ENCODE measurements around the gene ETV1. TPM values are rescaled to one million over a fixed set of nuclear protein-coding genes. Genes with fewer than 3 reads are reported as not detected.
"Not testable (repeated sequence)": the region's sequence is repeated elsewhere in the genome, so short reads cannot be mapped to it uniquely, and the experiment has no call there.

Gene ETV1
- total RNA-seq, 1 donor from 2014 or later, result 11.8 TPM

DNA sequence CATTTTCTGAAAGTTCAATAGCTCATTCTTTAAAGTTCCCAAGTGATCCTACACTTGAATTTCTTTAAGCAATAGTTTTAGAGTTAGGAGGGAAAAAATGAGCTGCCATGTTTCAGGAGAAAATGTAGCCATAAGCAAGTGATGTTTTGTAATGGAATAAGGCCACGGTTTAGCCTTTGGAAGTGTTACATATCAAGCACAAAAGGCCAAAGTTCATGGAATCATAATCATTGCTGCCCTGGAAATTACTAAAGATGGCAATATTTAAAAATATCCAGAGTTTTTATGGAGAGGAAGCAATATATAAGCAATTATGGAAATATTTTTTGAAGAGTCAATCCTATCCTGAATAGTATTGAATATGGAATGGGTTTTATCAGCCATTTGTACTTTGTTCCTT lies 68.4 kb downstream of the ETV1 start:
- no peak for DNase-seq

DNA sequence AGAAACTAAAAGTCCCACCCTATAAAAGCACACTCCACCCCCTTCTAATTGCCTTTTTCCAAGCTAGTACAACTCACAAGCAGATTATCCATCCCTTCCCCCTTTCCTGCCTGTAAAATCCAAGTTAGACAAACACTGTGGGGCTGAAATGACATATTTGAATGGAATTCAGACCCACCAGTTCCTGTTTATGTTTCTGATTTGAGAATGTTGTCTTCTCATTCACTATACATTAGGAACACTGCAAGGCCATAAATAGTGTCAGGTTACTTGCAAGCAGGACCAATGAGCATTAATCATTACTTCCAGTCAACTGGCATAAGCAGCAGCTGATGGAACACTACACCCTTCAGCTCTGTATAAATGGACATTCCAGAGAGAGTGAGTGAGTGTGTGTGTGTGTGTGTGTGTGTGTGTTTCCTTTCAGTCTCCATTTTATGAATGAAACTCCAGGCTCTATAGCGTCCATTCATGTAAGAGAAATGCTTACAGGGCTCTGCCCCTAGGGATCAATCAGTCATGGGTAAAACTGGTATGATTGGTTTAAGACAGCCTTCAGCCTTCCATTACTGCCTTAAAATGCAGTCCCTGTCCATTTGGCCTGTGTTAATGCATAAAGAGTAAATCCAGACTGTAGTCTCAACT lies 69.3 kb downstream of the ETV1 start:
- DNase-seq, result peak; percentile 96

GRCh38 chr7:13918333-13918732 lies 71.1 kb downstream of the ETV1 start:
- DNase-seq, result not testable (repeated sequence)

DNA sequence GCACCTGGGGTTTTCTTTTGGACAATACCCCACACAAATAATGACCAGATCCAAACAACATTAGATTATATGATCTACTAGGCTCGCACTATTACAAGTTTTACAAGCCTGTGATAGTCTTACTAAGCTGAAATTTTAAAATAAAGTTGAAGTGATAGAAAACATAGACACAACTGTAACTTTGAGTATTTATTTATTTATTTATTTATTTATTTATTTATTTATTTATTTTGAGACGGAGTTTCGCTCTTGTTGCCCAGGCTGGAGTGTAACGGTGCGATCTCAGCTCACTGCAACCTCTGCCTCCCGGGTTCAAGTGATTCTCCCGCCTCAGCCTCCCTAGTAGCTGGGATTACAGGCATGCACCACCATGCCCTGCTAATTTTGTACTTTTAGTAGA lies 72.4 kb downstream of the ETV1 start:
- not testable (repeated sequence) for DNase-seq

DNA sequence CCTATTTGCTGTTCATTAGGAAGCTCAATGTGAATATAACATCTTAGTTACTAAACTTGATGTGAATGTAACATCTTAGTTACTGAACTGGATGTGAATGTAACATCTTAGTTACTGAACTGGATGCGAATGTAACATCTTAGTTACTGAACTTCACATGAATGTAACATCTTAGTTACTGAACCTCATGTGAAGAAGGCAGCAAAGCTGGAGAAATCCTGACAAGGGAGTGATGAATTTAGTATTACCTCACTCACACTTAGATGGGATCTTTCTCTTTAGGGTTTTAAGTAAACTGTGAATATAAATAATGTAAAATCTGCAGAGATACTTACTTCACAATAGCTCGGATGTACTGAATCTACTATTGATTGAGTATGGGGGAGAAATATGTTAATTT lies 73.6 kb downstream of the ETV1 start:
- DNase-seq, result no peak

DNA sequence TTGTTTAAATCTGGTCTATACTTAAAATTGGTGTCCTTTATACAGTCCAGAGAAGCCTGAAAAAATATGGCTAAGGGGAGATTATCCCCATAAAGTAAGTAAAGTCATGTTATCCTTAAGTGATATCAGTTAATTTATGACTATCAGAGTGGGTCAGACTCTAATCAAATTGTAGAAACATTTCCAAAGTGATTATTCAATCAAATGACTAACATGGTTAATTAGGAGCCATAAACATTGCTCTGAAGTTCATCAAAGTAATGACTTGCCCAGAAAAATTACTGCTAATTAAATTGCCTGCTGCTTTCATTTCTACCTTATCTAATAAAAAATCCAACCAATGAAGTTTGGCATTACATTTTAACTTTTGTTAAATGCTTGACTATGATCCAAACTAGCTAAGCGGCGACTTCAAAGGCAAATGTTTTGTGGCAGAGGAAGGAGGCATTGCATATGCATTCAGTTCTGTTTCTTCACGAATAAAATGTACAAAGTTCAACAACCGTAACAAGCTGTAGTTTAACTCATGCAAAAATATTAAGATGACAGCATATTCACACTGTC lies 76.7 kb downstream of the ETV1 start:
- DNase-seq, result no peak

GRCh38 chr7:13911909-13912308 lies 77.6 kb downstream of the ETV1 start:
- DNase-seq, result peak; percentile 53

DNA sequence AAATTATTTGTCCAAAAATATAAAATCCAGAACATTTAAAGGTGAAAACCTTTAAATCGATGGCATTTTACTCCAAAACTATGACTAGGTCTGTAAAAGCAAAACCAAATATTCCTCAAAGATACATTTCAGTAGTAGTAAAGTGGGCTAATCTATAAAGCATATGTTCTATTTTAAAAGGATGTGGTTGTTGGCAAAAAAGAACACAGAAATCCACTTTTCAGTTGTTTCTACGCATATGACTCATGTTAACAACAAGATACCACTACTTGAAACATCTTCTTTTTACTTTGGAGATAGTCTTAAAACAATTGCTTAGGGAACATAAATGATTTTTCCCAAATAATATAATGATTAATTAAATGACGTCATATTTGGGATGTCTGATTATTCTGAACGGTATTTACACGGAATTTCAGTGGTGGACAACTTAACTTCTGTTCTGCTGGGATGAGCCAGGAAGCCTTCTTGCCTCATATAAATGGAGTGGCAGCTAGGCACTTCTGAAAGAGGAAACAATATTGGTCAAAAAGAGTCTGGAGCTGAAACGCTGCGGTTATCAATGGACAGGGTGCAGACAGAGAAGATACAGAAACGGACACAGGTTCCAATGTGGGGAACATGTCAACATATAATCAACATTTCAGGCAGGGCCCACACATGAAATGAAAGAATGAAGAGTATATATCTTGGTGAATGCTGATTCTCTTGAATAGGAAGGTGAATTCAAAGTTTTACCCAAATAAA lies 78.5 kb downstream of the ETV1 start:
- no peak for DNase-seq

DNA sequence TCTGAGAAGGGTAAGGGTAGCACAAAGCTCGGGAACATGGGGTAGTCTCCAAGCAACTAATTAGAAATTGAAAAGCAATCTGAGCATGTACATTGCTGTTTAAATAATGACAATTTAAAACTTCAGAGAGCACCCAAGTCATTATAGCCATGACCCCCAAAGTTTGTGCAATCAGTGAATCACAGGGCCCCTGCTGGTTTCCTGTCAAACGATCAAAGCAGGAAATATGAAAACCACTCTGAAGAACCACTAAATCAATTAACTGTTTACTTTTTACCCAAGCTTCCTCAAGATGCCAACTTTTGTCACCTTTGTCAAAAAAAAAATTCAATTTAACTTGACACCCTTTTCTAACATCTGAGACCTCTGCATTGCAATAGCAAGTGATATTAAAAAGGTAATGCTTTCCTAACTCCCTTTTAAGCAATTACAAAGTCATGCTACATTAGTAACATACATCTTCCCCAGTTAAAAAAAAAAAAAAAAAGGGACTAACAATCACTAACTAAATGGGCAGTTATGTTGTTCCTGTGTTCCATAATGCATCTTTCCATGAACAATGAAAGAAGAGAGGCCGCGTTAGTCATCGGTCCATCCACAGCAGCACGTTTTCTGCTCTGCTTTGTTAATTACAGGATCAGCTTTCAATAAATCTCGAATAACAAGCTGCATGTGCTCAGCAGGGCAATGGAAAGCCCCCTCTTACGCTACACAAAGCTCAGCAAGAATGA lies 80.6 kb downstream of the ETV1 start:
- DNase-seq, result no peak

DNA sequence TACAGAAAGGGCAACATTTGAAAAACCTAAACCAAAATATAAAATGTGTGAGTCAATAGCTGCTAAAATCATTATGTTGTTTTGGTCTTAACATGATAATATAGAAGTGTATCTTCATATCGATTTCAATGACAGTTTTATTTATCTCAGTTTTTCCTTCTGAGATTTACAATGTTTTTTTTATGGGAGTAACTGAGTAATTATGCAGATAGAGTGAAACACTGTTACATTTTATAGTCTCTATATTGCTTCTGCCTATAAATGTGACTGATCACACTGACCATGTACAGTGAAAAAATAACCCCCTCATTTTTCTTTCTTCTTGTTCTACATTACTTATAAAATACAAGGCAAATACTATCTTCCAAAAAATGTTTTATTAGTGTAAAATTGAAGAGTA lies 81.6 kb downstream of the ETV1 start:
- no peak for DNase-seq

- DNase-seq, result no peak
Observed at GRCh38 chr7:13904689-13905088, 84.8 kb downstream of the ETV1 start.

GRCh38 chr7:13904007-13904406 lies 85.5 kb downstream of the ETV1 start:
- DNase-seq, result no peak

DNA sequence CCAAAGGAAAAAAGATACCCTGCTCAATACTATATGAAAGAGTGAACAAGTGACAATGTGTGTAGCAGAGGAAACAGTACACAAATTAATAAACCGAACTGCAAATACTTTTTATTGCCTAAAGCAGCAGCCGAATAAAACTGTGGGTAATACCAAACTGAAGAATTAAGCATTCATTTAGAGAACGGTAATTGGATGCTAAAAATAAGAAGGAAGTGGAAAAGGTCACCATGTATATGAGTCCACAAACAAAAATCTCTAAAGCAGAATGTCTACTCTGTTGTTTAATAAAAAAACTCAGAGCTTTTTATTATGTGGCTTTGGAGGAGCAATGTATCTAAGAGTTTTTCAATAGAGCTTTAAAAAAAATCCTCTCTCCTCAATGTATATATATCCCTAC lies 87.9 kb downstream of the ETV1 start:
- DNase-seq, result no peak

- DNase-seq, result no peak
Observed at GRCh38 chr7:13898957-13899670, 90.4 kb downstream of the ETV1 start.

GRCh38 chr7:13897819-13898218 lies 91.6 kb downstream of the ETV1 start:
- DNase-seq, result no peak

DNA sequence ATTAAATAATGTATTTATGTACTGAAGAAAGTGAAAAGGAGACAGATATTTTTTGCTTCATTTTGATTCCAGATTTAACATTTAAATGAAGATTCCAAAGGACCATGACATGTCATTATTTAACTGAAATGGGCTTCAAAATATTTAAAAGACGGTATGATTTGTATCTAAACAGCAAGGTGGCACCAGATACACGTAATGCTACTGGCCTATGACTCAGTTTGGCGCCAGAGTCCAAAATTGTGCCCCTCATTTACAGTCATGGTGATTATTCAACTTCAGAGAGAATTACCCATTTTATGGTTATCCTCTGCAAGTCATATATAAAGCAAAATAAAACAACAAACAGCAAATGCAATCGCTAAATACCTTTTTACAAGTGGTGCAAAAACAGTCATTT lies 94.5 kb downstream of the ETV1 start:
- DNase-seq, result no peak

- DNase-seq, result no peak
Observed at GRCh38 chr7:13894377-13894776, 95.1 kb downstream of the ETV1 start.

DNA sequence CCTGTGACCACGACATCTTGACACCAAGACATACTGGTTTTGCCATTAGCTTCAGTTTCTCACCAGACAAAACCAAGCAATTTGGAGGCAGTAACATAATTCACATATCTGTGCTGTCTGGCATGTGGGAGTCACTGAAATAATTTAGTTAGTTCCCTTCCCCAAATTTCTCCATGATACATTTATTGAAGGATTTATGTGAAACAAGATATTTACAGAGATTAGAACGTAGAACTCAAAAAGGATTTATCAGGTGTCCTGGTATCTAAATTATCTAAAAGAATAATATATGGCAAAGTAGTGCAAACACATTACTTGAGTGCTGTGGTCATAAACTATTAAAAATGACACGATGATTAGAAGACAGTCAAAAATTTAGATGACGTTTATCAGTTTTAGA lies 98.7 kb downstream of the ETV1 start:
- DNase-seq, result no peak

GRCh38 chr7:13886356-13886755 lies 103.1 kb downstream of the ETV1 start:
- DNase-seq, result no peak

DNA sequence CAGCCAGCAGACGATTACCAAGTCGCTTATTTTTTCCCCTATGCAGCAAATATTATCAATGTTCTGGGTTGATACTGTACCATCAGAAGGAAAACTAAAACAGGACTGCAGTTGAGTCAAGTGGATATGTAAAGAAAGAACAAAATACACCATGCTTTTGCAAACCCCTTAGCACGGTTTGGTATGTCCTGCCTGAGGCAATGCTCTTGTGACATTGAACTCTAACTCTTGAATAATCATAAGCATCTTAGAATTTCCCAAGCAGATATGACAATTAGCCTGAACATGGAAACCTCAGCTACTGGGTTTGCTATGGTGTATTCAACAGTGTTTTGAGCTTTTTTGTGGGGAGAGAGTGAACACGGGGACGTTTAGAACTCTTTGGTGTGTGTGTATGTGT lies 107.4 kb downstream of the ETV1 start:
- DNase-seq, result no peak

GRCh38 chr7:13880789-13881188 lies 108.7 kb downstream of the ETV1 start:
- no peak for DNase-seq

DNA sequence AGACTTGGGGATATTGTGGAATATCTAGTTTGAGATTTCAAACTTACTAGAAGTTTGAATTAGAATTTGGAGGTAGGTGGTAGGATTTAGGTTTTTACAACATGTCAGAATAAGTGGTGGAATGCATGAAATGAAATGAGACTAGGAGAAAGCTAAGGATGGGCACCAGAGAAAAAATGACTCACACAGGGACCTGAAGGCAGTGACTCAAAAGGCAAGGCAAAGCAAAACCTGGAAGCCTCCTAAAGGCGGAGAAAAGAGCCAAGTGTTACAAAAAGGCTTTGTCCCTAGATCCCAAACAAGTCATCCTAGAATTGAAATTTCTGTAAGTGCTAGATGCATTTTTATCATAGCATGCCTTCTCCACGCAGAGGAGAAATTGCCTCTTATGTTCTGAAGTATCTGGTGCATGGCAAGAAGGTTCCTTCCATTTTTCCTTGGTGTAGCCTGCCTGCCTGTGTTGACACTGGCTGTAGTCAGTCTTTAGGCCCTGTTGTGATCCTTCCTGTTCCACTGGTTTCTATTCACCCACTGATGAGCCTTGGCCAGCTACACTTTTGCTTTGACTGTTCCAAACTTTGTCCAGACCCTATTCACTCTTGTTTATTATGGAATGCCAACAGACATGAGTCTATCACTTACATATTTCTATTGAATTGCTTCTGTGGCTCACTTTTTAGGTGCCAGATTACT lies 109.3 kb downstream of the ETV1 start:
- DNase-seq, result no peak
